Measurements from ENCODE around the gene CCNJL.
A peak's percentile ranks its signal among the peaks of the same experiment; 100 is the strongest.

The CCNJL gene

GRCh38 chr5:160330212-160330611 is 17.8 kb upstream of the CCNJL start:
- DNase-seq: no peak

- no peak for DNase-seq
Measured at GRCh38 chr5:160327818-160328217, 15.5 kb upstream of the CCNJL start.

GRCh38 chr5:160326981-160327380 is 14.6 kb upstream of the CCNJL start:
- no peak for DNase-seq

GRCh38 chr5:160325716-160326115 is 13.4 kb upstream of the CCNJL start:
- no peak for DNase-seq

GRCh38 chr5:160324886-160325285 is 12.5 kb upstream of the CCNJL start:
- DNase-seq: no peak

- DNase-seq: peak; percentile 79
Measured at GRCh38 chr5:160318409-160318808, 6.0 kb upstream of the CCNJL start.

GRCh38 chr5:160317434-160317833 is 5.1 kb upstream of the CCNJL start:
- no peak for DNase-seq

- DNase-seq: no peak
Measured at GRCh38 chr5:160315968-160316367, 3.6 kb upstream of the CCNJL start.

GRCh38 chr5:160312960-160313727 is 780 bp upstream of the CCNJL start:
- DNase-seq: no peak

GRCh38 chr5:160311491-160312133 is 752 bp downstream of the CCNJL start:
- DNase-seq: no peak

- DNase-seq: no peak
Measured at GRCh38 chr5:160310552-160311295, 1.6 kb downstream of the CCNJL start.

- DNase-seq: no peak
Measured at GRCh38 chr5:160310140-160310539, 2.2 kb downstream of the CCNJL start.

GRCh38 chr5:160306696-160307095 is 5.7 kb downstream of the CCNJL start:
- no peak for DNase-seq

GRCh38 chr5:160305319-160305718 is 7.0 kb downstream of the CCNJL start:
- no peak for DNase-seq

GRCh38 chr5:160303690-160304089 is 8.7 kb downstream of the CCNJL start:
- no peak for DNase-seq

- no peak for DNase-seq
Measured at GRCh38 chr5:160298189-160298588, 14.2 kb downstream of the CCNJL start.

GRCh38 chr5:160297776-160298175 is 14.6 kb downstream of the CCNJL start:
- DNase-seq: no peak

GRCh38 chr5:160297004-160297403 is 15.4 kb downstream of the CCNJL start:
- DNase-seq: no peak

- DNase-seq: no peak
Measured at GRCh38 chr5:160296496-160296895, 15.9 kb downstream of the CCNJL start.

- no peak for DNase-seq
Measured at GRCh38 chr5:160293901-160294561, 18.3 kb downstream of the CCNJL start.

GRCh38 chr5:160293386-160293785 is 19.0 kb downstream of the CCNJL start:
- no peak for DNase-seq

- DNase-seq: no peak
Measured at GRCh38 chr5:160291467-160291866, 20.9 kb downstream of the CCNJL start.

GRCh38 chr5:160290751-160291150 is 21.6 kb downstream of the CCNJL start:
- DNase-seq: no peak
